WTC11 (cell line): ENCODE data around the gene KCNMA1.

Source experiments
- CBFB ChIP-seq: sonication (generic); formaldehyde crosslinking; IDR thresholded peaks from 2 replicates; pipeline ENCODE4 v1.8.1; 2022; ENCODE audit warnings: mild to moderate bottlenecking, low read depth, missing genetic modification reagents
- ETV6 ChIP-seq: sonication (generic); formaldehyde crosslinking; IDR thresholded peaks from 2 replicates; pipeline ENCODE4 v1.8.1; 2022; ENCODE audit warnings: mild to moderate bottlenecking, missing genetic modification reagents
- FOXJ3 ChIP-seq: sonication (generic); formaldehyde crosslinking; IDR thresholded peaks from 2 replicates; pipeline ENCODE4 v1.9.0; 2021; ENCODE audit warnings: missing genetic modification reagents, mild to moderate bottlenecking, borderline replicate concordance
- MAX ChIP-seq: sonication (generic); formaldehyde crosslinking; IDR thresholded peaks from 2 replicates; pipeline ENCODE4 v1.8.0; 2022; ENCODE audit warnings: mild to moderate bottlenecking, missing genetic modification reagents
- ZNF263 ChIP-seq: sonication (generic); formaldehyde crosslinking; IDR thresholded peaks from 2 replicates; pipeline ENCODE4 v1.8.1; 2022; ENCODE audit warnings: low read depth, mild to moderate bottlenecking, moderate library complexity, missing genetic modification reagents
- TF ChIP-seq, protein P1 (sequence below): fragments of 200-600 bp; IDR thresholded peaks from 2 replicates; pipeline ENCODE4 v1.8.0; 2022; ENCODE audit warnings: antibody characterized with exemption
- TF ChIP-seq, protein P2 (sequence below): sonication (generic); formaldehyde crosslinking; IDR thresholded peaks from 2 replicates; pipeline ENCODE4 v1.8.1; 2023; ENCODE audit warnings: mild to moderate bottlenecking, missing genetic modification reagents, borderline replicate concordance
- TF ChIP-seq, protein P3 (sequence below): sonication (generic); formaldehyde crosslinking; IDR thresholded peaks from 2 replicates; pipeline ENCODE4 v1.8.0; 2022; ENCODE audit warnings: missing genetic modification reagents

DNA sequence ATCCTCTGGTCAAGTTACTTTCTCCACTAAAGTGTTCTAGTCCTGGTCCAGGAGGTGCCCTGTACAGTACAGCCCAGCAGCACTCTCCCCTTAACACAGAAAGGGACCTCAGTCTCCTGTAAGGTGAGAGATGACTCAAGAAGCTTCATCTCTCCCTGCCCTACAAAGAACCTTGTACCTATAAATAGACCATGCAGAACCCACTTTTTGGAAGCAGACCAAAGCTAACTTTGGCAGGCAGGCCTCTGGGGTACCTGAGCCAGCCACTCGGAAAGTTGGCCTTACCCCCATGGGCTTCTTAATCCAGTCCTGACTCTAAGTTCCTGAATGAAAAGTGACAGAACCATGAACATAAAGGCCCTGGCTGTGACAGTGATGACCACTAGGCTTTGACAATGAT, 454.8 kb downstream of the KCNMA1 start:
- TF ChIP-seq, protein P1, sequence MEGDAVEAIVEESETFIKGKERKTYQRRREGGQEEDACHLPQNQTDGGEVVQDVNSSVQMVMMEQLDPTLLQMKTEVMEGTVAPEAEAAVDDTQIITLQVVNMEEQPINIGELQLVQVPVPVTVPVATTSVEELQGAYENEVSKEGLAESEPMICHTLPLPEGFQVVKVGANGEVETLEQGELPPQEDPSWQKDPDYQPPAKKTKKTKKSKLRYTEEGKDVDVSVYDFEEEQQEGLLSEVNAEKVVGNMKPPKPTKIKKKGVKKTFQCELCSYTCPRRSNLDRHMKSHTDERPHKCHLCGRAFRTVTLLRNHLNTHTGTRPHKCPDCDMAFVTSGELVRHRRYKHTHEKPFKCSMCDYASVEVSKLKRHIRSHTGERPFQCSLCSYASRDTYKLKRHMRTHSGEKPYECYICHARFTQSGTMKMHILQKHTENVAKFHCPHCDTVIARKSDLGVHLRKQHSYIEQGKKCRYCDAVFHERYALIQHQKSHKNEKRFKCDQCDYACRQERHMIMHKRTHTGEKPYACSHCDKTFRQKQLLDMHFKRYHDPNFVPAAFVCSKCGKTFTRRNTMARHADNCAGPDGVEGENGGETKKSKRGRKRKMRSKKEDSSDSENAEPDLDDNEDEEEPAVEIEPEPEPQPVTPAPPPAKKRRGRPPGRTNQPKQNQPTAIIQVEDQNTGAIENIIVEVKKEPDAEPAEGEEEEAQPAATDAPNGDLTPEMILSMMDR, result no peak
- TF ChIP-seq, protein P2, sequence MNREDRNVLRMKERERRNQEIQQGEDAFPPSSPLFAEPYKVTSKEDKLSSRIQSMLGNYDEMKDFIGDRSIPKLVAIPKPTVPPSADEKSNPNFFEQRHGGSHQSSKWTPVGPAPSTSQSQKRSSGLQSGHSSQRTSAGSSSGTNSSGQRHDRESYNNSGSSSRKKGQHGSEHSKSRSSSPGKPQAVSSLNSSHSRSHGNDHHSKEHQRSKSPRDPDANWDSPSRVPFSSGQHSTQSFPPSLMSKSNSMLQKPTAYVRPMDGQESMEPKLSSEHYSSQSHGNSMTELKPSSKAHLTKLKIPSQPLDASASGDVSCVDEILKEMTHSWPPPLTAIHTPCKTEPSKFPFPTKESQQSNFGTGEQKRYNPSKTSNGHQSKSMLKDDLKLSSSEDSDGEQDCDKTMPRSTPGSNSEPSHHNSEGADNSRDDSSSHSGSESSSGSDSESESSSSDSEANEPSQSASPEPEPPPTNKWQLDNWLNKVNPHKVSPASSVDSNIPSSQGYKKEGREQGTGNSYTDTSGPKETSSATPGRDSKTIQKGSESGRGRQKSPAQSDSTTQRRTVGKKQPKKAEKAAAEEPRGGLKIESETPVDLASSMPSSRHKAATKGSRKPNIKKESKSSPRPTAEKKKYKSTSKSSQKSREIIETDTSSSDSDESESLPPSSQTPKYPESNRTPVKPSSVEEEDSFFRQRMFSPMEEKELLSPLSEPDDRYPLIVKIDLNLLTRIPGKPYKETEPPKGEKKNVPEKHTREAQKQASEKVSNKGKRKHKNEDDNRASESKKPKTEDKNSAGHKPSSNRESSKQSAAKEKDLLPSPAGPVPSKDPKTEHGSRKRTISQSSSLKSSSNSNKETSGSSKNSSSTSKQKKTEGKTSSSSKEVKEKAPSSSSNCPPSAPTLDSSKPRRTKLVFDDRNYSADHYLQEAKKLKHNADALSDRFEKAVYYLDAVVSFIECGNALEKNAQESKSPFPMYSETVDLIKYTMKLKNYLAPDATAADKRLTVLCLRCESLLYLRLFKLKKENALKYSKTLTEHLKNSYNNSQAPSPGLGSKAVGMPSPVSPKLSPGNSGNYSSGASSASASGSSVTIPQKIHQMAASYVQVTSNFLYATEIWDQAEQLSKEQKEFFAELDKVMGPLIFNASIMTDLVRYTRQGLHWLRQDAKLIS (CRISPR knock-in tag), result no peak
- TF ChIP-seq FOXJ3 (CRISPR knock-in tag), result no peak
- TF ChIP-seq, protein P3, sequence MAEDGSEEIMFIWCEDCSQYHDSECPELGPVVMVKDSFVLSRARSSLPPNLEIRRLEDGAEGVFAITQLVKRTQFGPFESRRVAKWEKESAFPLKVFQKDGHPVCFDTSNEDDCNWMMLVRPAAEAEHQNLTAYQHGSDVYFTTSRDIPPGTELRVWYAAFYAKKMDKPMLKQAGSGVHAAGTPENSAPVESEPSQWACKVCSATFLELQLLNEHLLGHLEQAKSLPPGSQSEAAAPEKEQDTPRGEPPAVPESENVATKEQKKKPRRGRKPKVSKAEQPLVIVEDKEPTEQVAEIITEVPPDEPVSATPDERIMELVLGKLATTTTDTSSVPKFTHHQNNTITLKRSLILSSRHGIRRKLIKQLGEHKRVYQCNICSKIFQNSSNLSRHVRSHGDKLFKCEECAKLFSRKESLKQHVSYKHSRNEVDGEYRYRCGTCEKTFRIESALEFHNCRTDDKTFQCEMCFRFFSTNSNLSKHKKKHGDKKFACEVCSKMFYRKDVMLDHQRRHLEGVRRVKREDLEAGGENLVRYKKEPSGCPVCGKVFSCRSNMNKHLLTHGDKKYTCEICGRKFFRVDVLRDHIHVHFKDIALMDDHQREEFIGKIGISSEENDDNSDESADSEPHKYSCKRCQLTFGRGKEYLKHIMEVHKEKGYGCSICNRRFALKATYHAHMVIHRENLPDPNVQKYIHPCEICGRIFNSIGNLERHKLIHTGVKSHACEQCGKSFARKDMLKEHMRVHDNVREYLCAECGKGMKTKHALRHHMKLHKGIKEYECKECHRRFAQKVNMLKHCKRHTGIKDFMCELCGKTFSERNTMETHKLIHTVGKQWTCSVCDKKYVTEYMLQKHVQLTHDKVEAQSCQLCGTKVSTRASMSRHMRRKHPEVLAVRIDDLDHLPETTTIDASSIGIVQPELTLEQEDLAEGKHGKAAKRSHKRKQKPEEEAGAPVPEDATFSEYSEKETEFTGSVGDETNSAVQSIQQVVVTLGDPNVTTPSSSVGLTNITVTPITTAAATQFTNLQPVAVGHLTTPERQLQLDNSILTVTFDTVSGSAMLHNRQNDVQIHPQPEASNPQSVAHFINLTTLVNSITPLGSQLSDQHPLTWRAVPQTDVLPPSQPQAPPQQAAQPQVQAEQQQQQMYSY, result no peak
- no peak for TF ChIP-seq CBFB (CRISPR knock-in tag)
- TF ChIP-seq ETV6, result no peak
- TF ChIP-seq MAX (CRISPR knock-in tag), result no peak
- TF ChIP-seq ZNF263 (CRISPR knock-in tag), result no peak
